Ascending aorta (tissue), 2 donors: ENCODE results near the gene SRM. TPM values are rescaled to one million over a fixed set of nuclear protein-coding genes. Genes with fewer than 3 reads are reported as not detected.

ENCODE experiments used
- DNase-seq, 2 donors: peaks; one replicate each; pipeline ENCODE4 v3.0.0-alpha.2; 2019; ENCODE audit warnings: low spot score in 2 of 2
- H3K27ac ChIP-seq, 2 donors: fragments of 200-600 bp; sonication (generic); one replicate each; pipeline ENCODE4 v1.5.1; 2016 to 2017; ENCODE audit warnings: mild to moderate bottlenecking in 1 of 2
- H3K27me3 ChIP-seq: fragments of 200-600 bp; sonication (generic); one replicate; pipeline ENCODE4 v1.5.1; 2017
- H3K36me3 ChIP-seq, 2 donors: fragments of 200-600 bp; sonication (generic); one replicate each; pipeline ENCODE4 v1.5.1; 2016
- H3K4me1 ChIP-seq, 2 donors: fragments of 200-600 bp; sonication (generic); one replicate each; pipeline ENCODE4 v1.5.1; 2016 to 2017; ENCODE audit warnings: mild to moderate bottlenecking in 1 of 2
- H3K4me3 ChIP-seq, 2 donors: fragments of 200-600 bp; sonication (generic); one replicate each; pipeline ENCODE4 v1.5.1; 2016 to 2017; ENCODE audit warnings: mild to moderate bottlenecking in 1 of 2
- H3K9me3 ChIP-seq, 2 donors: fragments of 200-600 bp; sonication (generic); one replicate each; pipeline ENCODE4 v1.5.1; 2016
- CTCF ChIP-seq, 3 experiments: fragments of 200-600 bp in 2 of 3; fragments of 450-650 bp in 1 of 3; sonication (generic) in 2 of 3; IDR thresholded peaks; one replicate each; pipeline ENCODE4 v1.5.1; 2016 to 2019; ENCODE audit warnings: antibody characterized with exemption in 3 of 3, mild to moderate bottlenecking in 1 of 3, moderate library complexity in 1 of 3
- intact Hi-C: fragments of 100-400 bp; cut with DNase I; formaldehyde crosslinking; loops from one replicate; pipeline ENCODE4 v1.15.1; 2023
- total RNA-seq: library from RNA; depleted of rRNA; stranded (reverse); fragments of >200 nt; gene quantifications from one replicate; pipeline ENCODE4 v1.1.0, GENCODE V29; 2016

SRM gene
- total RNA-seq, 1 donor from 2014 or later: 175 TPM

DNA sequence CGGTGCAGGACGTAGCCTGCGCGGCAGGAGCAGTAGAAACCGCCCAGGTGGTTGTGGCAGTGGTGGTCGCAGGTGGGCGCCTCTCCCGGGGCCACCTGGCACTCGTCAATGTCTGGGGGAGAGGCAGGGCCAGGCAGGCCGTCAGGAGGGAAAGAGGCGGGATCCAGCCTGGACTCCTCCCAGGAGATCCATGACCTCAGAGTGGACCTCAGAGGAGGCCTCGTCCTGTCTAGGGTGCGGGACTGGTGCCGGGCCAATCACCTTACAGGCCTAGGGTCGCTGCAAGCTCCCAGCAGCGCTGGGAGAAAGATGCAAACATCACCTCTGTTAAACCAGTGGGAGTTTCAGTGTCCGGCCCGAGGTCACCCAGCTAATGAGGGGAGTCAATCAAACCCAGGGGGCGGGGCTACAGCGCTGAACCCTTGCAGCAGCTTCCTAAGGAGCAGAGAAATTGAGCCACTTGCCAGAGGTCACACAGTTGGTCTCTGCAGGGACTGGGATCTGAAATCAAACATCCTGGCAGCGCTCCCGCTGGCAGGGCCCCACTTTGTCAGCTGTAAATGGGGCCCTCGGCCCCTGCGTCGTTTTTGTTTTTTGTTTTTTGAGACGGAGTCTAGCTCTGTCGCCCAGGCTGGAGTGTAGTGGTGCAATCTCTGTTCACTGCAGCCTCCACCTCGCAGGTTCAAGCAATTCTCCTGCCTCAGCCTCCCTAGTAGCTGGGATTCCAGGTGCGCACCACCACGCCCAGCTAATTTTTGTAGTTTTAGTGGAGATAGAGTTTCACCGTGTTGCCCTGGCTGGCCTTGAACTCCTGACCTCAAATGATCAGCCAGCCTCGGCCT, 14.2 kb downstream of the SRM start:
- no peak for DNase-seq
- no peak overlapping the region for H3K27ac ChIP-seq
- H3K36me3 ChIP-seq: no peaks in the 10 kb centered on the region
- H3K27me3 ChIP-seq: no peaks in the 10 kb centered on the region
- no peak for TF ChIP-seq CTCF (IDR thresholded peaks at IDR 0.05)
- no peak overlapping the region for H3K4me3 ChIP-seq
- no peaks in the 10 kb centered on the region for H3K9me3 ChIP-seq
- no peaks in the 10 kb centered on the region for H3K4me1 ChIP-seq
- intact Hi-C loops: no loop called here

- intact Hi-C loops: no loop called here
- no peak overlapping the region for H3K27ac ChIP-seq
- DNase-seq: no peak
- no peak overlapping the region for H3K4me3 ChIP-seq
- no peaks in the 10 kb centered on the region for H3K27me3 ChIP-seq
- no peaks in the 10 kb centered on the region for H3K4me1 ChIP-seq
- no peaks in the 10 kb centered on the region for H3K36me3 ChIP-seq
- H3K9me3 ChIP-seq: no peaks in the 10 kb centered on the region
- no peak for TF ChIP-seq CTCF (IDR thresholded peaks at IDR 0.05)
These were observed 14.9 kb downstream of the SRM start for GRCh38 chr1:11044849-11045427.

DNA sequence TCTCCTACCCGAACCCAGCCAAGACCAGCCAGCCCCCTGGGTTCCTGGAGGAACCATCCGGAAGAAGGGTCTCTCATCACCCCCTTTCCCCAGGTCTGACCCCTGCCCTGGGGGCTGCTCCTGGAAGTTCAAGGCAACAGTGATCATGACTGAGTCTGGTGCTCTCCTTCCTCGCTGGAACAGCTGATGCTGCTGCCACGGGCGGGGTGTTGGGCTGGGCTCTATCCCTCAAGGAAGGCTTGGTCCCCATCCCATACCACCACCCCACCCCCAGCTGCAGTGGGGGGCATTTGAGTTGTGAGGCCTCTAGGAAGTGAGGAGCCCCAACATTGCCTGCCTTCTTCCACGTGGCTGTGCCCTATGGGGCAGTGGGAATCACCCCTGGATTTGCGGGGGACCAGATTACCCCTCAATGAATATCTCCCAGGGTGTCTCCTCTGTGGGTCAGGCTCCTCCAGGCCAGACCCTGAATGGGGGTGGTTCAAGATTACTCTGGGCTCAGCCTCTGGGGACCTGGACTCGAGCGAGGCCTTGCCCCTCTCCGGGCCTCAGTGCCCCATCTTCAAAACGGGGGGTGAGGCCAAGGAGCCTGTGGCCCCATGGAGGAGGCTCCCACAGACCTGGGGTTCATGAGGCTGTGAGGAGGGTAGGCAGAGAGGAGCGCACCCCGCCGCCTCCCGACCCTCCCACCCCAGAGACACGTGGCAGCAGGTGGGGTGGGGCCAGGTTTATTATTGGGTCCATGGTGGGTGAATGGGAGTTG, 15.6 kb downstream of the SRM start:
- Histone ChIP-seq H3K4me1 (no peaks in the 10 kb centered on the region), H3K36me3 (no peaks in the 10 kb centered on the region), H3K4me3 (no peak overlapping the region), H3K27me3 (no peaks in the 10 kb centered on the region), H3K9me3 (no peaks in the 10 kb centered on the region), H3K27ac (no peak overlapping the region)
- intact Hi-C loops: no loop called here
- TF ChIP-seq CTCF (IDR thresholded peaks at IDR 0.05): no peak
- DNase-seq: no peak

DNA sequence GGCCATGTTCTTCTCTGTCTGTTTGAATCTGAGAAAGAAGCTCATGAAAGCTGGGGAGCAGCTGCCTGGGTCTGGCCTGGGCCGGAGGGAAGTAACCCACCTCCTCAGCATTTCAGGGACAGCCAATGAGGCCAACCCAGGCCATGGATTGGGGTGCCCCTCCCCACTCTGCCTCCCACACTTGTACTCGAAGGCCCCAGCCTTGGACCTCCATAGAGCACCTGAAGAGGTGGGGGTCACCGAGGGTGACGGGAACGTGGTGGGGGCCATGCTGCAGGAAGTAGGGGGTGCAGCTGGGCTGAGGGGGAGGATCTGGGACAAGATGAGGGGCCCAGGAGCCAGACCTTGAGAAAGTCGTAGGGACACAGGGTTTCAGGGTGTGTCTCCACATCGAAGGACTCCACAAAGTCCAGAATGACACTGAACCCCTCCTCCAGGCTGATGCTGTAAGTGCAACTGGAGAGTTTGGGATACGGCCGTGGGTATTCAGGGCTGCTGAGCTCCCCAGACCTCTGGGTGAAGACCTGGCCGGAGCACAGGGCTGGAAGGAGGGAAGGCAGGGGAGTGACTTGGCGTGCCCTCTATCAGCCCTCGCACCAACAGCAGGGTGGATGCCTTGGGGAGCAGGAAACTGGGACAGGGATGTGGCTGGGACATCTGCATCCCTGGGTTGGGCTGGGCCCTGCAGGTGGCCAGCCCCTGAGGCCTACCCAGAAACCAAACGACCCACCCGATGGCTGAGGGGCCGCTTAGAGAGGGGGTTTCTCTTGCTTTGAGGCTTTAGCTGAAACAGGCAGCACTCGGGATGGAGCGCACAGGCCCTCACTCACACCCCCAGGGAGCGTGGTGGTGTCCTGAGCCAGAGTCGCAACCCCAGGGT, 16.6 kb downstream of the SRM start:
- H3K9me3 ChIP-seq: no peaks in the 10 kb centered on the region
- no peak for TF ChIP-seq CTCF (IDR thresholded peaks at IDR 0.05)
- intact Hi-C loops: no loop called here
- H3K27ac ChIP-seq: no peak overlapping the region
- no peaks in the 10 kb centered on the region for H3K36me3 ChIP-seq
- no peaks in the 10 kb centered on the region for H3K4me1 ChIP-seq
- H3K27me3 ChIP-seq: no peaks in the 10 kb centered on the region
- H3K4me3 ChIP-seq: no peak overlapping the region
- DNase-seq: no peak

GRCh38 chr1:11042065-11042464, 17.8 kb downstream of the SRM start:
- intact Hi-C loops: no loop called here
- Histone ChIP-seq H3K4me1 (peaks cover 0 to 4% of the 10 kb centered on the region in 2 donors), H3K27me3 (no peaks in the 10 kb centered on the region), H3K36me3 (no peaks in the 10 kb centered on the region), H3K9me3 (no peaks in the 10 kb centered on the region), H3K27ac (no peak overlapping the region), H3K4me3 (no peak overlapping the region)
- TF ChIP-seq CTCF (IDR thresholded peaks at IDR 0.05): no peak
- DNase-seq: no peak
